ENCODE results near the gene PPP1R3F.

- TF ChIP-seq, protein P1, sequence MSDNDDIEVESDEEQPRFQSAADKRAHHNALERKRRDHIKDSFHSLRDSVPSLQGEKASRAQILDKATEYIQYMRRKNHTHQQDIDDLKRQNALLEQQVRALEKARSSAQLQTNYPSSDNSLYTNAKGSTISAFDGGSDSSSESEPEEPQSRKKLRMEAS (IDR thresholded peaks at IDR 0.05): no peak
- TF ChIP-seq, protein P2, sequence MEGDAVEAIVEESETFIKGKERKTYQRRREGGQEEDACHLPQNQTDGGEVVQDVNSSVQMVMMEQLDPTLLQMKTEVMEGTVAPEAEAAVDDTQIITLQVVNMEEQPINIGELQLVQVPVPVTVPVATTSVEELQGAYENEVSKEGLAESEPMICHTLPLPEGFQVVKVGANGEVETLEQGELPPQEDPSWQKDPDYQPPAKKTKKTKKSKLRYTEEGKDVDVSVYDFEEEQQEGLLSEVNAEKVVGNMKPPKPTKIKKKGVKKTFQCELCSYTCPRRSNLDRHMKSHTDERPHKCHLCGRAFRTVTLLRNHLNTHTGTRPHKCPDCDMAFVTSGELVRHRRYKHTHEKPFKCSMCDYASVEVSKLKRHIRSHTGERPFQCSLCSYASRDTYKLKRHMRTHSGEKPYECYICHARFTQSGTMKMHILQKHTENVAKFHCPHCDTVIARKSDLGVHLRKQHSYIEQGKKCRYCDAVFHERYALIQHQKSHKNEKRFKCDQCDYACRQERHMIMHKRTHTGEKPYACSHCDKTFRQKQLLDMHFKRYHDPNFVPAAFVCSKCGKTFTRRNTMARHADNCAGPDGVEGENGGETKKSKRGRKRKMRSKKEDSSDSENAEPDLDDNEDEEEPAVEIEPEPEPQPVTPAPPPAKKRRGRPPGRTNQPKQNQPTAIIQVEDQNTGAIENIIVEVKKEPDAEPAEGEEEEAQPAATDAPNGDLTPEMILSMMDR (IDR thresholded peaks at IDR 0.05; ENCODE audit: low read depth, low read length, missing input control): no peak
- TF ChIP-seq FOXA2 (IDR thresholded peaks at IDR 0.05): no peak
- TF ChIP-seq, protein P3, sequence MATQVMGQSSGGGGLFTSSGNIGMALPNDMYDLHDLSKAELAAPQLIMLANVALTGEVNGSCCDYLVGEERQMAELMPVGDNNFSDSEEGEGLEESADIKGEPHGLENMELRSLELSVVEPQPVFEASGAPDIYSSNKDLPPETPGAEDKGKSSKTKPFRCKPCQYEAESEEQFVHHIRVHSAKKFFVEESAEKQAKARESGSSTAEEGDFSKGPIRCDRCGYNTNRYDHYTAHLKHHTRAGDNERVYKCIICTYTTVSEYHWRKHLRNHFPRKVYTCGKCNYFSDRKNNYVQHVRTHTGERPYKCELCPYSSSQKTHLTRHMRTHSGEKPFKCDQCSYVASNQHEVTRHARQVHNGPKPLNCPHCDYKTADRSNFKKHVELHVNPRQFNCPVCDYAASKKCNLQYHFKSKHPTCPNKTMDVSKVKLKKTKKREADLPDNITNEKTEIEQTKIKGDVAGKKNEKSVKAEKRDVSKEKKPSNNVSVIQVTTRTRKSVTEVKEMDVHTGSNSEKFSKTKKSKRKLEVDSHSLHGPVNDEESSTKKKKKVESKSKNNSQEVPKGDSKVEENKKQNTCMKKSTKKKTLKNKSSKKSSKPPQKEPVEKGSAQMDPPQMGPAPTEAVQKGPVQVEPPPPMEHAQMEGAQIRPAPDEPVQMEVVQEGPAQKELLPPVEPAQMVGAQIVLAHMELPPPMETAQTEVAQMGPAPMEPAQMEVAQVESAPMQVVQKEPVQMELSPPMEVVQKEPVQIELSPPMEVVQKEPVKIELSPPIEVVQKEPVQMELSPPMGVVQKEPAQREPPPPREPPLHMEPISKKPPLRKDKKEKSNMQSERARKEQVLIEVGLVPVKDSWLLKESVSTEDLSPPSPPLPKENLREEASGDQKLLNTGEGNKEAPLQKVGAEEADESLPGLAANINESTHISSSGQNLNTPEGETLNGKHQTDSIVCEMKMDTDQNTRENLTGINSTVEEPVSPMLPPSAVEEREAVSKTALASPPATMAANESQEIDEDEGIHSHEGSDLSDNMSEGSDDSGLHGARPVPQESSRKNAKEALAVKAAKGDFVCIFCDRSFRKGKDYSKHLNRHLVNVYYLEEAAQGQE (IDR thresholded peaks at IDR 0.05): no peak
- no peak for TF ChIP-seq YY1 (IDR thresholded peaks at IDR 0.05)
Measured at GRCh38 chrX:49246541-49246940, 23.1 kb upstream of the PPP1R3F start.

All from liver (tissue), 2 donors.